Anterior cingulate cortex (tissue), 58 donors: Measurements from ENCODE around the gene PHF14.

ENCODE experiments used
- DNase-seq, 58 donors: peaks; one replicate each; lab custom pipeline; 2025; lab: John Stamatoyannopoulos, UW

The PHF14 gene

DNA sequence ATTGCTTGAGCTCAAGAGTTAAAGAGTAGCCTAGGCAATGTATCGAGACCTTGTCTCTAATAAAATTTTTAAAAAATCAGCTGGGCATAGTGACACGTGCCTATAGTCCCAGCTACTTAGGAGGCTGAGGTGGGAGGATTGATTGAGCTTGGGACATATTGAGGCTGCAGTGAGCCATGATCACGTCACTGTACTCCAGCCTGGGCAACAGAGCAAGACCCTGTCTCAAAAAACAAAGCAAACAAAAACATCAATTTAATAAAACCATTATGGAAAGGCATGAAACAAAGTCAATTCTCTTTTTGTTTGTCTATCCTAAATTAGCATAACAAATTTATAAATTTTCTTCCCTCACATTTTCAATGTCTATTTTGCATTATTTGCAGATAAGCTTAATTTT, 108.4 kb downstream of the PHF14 start:
- no peak for DNase-seq

DNA sequence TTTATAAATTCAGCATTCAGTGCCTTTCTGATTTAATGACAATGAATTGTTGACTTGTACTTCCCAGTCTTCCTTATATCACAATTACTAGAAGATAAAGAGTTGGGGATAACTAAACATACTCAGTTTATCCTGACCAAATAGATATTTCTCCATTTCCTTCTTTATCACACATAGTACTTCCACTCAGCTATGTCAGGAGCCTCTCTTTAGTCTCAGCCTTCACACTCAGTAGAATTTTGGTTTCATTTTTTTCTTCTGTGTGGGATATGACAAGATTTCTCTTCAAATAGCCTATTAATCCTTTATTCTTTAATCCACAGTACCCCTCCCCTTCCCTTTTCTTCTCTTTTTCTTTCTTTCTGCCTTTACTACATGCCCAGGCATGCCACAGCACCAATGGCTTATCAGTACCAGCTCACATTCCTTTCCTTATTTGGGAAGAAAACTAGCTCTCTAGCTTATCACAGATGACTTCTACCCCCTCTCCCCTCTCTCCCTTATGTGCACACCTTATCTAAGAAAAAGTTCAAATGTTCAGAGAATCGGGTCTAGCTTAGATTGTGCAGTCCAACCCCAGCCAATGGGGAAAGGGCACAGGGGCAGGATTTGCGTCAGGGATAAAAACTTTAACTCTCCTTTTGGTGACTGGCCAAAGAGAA, 109.0 kb downstream of the PHF14 start:
- no peak for DNase-seq

DNA sequence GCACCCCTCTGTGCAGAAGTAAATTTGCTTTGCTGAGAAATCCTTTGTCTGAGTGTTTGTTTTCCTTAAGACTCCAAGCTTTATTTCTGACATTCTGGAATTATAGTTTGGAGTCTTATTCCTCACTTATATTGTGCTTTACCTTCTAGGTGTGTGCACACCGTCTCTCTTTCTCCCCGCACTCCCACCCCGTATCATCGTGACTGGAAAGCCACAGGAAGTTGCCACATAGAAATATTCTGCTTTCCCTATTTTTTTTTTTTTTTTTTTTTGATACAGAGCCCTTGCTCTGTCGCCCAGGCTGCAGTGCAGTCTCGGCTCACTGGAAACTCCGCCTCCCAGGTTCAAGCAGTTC, 109.5 kb downstream of the PHF14 start:
- no peak for DNase-seq

DNA sequence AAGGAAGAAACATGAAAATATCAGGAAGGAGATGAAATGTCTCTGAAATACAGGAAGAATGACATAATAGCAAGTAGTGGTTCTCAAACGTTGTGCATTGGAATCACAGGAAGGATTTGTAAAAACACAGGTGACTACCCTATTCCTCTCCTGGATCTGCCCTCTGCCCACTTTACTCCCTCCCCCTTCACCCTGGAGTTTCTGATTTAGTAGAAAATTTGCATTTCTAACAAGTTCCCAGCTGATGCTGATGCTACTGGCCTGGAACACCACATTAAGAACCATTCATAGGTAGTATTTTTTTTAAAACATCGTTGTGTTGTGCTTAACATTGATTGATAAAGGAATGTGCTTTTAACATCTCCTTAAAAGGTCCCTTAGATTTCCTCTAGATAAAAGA, 130.9 kb downstream of the PHF14 start:
- DNase-seq, result no peak

DNA sequence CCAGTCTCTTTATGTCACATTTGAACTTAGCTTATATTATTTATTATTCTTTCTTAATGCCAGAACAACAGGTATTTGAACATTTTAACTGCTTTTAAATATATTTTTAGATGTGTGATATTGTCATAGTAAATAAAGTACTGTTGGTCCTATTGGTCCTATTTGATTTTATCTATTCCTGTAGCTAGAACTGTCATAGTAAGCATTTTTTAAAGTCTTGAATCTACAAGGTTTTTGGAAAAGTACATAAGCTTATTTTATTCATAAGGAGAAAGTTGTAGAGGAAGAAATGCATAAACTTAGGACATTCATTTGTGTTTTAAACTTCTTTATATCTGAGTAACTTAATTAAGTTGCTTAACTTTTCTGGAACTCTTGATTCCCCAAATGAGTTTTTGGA, 136.0 kb downstream of the PHF14 start:
- no peak for DNase-seq

DNA sequence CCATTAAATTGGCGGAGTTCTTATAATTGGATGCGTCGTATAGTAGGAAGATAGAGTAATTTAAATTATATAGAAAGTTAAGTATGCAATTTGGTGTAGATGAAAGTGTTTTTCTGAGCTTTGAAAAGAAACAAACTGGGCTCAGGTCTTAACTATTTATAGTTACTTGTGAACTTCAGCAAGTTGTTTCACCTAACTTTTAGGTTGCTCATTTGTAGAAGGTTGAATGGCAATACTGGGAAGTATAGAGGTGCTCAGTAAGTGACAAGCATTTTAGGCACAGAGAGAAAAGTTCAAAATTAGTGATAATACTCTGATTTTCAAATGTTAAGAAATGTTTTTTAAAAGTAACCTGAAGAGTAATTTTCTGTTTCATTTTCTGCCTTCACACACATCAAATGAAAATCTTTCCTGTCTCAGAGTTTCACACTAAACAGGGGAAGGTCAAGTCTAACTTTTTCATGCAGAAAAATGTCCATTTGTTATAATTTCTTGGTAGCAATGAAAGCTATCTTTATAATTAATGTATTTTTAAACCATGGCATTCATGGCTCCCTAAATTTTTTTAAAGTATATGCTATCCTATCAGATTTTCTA, 146.5 kb downstream of the PHF14 start:
- no peak for DNase-seq

DNA sequence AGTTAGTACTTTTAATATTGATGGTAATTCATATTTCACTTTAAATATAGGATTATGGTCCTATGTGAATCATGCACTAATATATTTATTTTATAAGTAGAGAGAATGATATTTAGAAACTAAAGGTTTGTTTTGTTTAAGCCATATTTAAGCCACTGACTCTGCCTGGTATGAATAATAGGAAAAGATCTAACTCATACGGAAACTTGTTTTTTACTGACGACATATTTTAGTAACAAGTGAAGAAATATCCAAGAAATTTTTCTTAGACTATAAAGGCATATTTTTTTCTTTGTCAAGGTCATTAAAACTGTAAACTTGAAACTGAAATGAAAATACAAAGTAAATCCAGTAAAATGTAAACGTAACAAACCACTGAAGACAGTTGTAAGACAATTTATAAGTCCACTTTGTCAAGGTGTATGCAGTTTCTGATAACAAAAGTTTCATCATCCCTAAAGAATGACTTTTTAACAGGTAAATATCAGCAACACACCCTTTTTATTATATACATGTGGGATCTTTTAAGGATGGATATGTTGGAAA, 147.1 kb downstream of the PHF14 start:
- DNase-seq, result no peak

DNA sequence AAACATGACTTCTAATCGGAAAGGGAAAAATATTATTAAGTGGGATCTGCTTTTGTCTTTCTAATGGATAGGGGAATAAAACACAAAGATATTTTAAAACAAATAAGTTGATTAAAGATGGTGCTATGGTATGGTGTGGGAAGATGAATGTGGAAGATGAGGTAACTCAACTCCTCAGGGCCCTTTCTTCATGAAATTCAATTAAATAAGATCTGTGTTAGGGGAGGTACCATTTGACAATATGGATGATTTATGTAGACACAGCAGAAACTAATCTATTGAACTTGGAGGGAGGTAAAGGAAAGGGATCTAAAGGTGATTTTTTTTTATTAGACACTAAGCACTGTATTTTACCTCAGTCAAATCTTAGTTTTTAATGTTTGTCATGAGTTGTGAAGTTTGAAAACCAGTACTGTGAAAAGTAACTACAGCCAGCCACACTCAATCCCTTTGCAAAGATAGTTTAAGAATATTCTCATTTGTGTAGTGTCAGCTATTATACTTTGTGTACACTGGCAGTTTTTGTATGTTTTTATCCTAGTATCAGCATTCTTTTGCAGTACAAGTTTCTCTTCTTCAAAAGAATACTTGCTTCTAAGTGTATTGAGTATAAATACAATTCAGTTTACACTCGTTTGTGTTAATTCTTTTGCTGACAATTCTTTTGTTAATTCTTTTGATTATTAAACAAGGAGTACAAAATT, 151.3 kb downstream of the PHF14 start:
- no peak for DNase-seq

DNA sequence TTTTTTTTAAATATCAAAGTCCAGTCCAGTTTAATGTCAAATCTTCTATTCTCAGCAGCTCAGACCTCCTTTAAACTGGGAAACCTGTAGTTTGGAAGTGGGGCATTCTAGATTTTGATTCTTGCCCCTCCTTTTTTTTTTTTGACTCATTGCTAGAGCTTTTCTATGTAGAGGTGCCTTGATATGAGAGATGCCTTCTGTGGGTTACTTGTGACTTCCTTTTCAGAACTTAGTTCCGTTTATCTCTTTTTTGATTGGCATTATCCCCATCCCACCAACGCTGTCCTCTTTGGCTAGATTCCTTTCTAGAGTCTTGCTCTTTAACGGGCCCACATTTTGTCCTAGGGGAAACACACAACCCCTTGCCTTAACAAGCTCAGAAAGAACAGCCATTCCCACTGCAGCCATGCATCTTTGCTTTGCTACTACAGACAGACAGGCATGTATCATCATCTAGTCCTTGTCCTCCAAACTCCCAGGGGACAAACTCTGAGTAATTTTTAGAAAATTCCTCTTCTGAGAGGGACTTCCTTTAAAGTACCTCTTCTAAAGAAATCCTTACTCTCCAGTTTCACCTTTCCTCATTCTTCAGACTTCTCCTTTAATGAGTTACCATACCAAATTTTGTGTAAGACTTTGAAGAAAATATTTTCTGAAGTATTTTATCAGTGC, 153.6 kb downstream of the PHF14 start:
- no peak for DNase-seq

DNA sequence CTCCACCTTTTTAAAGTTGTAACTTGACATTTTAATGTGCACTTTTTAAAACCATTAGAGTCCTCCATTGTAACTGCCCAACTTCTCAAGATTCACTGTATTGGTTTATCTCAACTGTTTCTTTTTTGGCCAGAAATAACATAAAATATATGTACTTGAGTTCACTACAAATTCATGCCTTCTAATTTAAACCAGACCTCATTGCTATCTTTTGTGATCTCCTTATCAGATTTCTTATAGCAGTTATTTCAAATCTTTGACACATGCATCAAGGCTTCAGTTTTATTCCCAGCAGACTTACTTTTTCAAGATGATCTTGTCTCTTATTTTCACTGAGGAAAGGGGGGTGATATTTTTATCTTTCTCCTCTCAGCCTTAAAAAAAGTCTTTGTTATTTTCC, 154.3 kb downstream of the PHF14 start:
- no peak for DNase-seq

DNA sequence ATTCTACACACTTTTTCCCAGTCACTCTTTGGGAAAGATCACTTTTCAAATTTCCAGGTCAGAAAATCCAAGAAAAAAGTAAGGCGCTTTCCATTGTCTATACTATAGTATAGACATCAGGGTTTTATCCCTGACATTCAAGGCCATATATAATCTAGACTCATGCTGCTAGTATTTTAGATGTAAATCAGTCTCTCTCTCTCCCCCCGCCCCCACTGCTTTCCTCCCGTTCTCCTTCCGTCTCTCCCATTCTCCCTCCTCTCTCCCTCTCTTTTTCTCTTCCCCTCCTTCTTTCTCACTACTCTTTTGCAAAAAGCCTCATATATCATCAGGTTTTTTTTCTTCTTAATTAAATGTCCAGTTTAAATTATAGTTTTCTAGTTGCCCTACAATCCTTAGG, 154.8 kb downstream of the PHF14 start:
- no peak for DNase-seq

DNA sequence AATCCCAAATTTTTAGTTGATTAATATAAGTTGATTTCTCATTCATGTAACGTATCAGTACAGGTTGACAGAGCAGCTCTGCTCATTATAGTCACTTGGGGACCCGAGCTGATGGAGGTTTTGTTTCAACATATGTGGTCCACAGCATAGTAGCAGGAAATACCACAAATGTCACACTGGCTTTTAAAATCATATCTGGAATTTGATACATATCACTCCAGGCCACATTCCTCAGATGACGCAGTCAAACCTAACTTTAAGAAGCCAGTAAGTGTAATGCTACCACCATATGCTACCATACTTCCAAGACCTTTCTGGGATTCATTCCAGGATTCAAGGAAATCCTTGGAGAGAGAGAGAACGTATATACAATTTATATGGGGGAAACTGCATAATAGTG, 156.3 kb downstream of the PHF14 start:
- no peak for DNase-seq

DNA sequence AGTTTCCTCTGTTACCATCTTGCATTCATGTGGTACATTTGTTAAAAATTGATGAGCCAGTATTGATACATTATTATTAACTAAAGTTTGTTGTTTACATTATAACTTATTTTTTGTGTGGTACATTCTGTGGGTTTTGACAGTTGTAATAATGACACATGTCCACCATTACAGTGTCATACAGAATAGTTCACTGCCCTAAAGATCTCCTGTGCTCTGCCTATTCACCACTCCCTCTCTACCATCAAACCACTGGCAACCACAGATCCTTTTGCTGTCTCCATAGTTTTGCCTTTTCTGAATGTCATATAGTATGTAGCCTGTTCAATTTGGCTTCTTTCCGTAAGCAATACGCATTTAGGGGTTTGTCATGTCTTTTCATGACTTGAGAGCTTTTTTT, 156.9 kb downstream of the PHF14 start:
- DNase-seq, result no peak

DNA sequence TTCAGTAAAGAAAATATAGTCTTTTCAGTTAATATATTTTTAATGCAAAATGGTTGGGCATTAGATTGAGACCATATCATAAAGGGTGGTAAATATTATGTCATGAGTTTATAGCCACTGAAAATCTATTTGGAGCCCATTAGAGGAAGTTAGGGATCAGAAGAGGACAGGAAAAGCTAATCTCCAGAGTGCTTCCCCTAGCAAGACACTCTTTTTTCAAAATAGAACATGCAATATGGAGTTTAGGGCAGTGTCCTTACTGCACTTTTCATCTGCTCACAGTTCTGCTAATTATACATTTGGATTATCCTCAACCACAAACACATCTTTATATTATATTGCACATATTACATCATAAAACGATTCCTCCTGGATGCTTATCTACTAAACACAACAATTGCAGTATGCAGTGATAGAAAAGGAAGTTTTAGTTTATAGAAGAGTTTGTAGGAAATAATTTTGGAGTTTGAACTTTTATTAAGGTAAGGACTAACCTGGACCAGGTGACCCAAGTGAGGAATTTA, 159.8 kb downstream of the PHF14 start:
- DNase-seq, result no peak

DNA sequence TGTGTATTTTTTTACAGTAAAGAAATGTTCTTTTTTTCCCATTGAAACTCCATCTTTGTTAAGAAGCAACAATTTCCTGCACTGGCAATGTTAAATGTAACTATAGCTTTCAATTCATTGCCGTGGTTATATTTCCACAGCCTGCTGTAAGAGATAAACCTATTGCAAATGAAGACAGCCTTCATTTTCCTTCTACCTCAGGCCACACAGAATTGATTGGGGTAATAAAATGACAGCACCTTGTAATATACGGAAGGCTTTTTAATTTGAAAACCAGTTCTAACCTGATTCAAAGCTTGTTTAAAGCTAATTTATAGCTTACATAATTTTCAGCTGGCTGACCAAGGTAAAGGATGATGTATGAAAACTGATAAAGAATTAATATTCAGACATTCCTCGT, 161.9 kb downstream of the PHF14 start:
- no peak for DNase-seq

DNA sequence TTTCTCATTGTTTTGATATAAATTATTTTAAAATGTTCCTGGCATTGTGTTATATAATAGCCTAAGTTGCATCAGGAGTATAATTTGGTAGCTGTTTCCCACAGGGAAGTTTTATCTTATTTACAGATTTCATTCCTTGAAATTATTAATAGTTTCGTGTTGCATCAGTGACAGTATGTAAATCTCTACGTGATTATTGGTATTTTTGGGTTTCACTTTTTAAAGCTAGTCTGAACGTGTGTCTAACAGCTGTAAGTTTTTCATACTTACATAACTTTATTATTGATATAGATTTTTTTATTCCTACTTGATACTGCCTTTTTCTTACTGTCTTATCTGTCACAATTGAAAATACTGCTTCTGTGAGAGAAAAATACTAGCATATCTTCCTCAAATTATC, 167.9 kb downstream of the PHF14 start:
- DNase-seq, result no peak

DNA sequence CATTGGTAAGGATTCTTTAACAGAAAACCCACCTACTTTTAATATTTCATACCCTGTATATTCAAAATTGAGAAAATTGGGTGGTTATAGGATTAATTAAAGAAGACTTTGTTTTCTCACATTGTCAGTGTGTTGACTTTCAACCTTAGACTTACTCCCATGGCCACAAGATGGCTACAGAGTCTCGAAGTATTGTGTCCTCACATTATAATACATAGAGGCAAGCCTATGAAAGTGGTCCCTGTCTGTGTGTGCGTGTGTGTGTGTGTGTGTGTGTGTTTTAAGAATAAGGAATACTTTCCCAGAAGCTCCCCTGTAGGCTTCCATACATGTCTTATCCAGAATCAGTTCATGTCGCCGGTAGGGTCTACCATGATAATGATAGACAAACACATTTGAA, 180.0 kb downstream of the PHF14 start:
- DNase-seq, result no peak

DNA sequence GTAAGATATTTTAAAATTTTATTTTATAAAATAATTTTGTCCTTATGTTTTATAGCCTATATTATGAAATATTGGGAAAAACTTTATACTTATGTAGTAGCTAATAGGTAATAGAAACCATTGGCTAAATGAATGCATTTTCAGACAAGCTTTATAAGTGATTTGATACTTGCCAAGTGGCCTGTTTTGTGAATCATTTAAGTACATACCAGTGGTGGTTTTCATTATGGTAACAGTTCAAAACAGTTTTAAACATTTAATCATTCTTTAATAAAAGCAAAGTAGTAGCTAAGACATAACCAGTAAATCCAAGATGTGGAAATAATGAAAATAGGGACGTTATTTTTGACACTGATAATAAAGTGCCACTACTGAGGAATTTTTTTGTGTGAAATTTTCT, 182.2 kb downstream of the PHF14 start:
- no peak for DNase-seq

DNA sequence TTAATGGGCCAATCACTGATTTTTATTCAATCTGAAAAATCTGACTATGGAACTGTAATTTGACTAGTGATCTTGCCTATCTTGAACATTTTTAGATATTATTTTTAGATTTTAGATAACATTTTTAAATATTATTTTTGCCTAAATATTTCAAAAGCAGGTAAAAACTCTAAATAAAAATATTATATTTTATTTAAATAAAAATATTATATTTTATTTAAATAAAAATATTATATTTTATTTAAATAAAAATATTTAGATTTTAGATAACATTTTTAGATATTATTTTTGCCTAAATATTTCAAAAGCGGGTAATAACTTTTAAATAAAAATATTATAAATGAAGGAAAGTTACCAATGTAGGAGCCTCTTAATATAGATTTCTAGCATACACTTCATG, 187.8 kb downstream of the PHF14 start:
- DNase-seq, result no peak

DNA sequence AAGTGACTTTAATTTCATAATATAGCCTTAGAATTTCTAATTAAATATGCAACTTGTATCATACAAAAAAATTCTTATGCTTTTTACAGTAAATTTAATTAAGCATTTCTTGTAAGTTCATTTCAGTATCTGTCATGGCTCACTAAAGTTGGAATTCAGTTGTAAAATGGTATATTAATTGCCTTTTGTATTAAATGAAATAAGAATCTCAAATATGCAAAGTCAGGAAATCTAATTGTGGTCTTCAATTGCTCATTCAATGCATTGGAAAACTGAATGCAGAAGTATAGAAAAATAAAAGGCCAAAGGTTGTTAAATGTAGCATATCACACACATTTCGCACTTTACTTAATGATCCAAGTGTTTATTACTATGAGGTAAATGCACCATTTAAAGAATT, 189.5 kb downstream of the PHF14 start:
- DNase-seq, result no peak

DNA sequence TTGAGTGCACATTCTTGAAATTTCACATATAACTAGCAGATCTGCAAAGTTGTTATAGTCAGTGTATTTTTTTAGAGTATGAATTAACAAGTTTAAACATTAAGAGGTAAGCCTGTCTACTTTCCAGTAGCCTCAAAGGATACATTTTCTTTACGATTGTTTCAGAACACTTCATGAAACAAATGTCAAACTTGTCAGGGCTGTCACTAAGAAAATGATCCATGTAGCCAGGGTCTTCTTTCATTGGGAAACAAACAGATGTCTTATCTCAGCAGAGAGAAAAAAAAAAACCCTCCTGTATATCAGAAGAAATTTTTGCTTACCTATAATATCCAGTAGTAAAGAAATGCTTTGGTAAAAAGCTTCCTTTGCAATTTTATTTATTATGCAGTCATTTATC, 192.4 kb downstream of the PHF14 start:
- DNase-seq, result no peak
